HEK293T (cell line): Measurements from ENCODE around the gene SLC7A10.

ENCODE experiments used
- BHLHE40 ChIP-seq: fragments of 450-650 bp; IDR thresholded peaks from 2 replicates; pipeline ENCODE4 v1.6.1; 2016; ENCODE audit warnings: mild to moderate bottlenecking, moderate library complexity, borderline replicate concordance
- ELF4 ChIP-seq: fragments of 450-650 bp; IDR thresholded peaks from 2 replicates; pipeline ENCODE4 v1.6.1; 2017; ENCODE audit warnings: antibody characterized with exemption
- FOXK2 ChIP-seq: fragments of 450-650 bp; IDR thresholded peaks from 2 replicates; pipeline ENCODE4 v1.6.1; 2016; ENCODE audit warnings: mild to moderate bottlenecking
- FOXM1 ChIP-seq: fragments of 450-650 bp; IDR thresholded peaks from 2 replicates; pipeline ENCODE4 v1.6.1; 2017; ENCODE audit warnings: mild to moderate bottlenecking, borderline replicate concordance
- SUZ12 ChIP-seq: fragments of 450-650 bp; IDR thresholded peaks from 2 replicates; pipeline ENCODE4 v1.6.1; 2016; ENCODE audit warnings: mild to moderate bottlenecking
- ZNF384 ChIP-seq: fragments of 450-650 bp; IDR thresholded peaks from 2 replicates; pipeline ENCODE4 v1.6.1; 2016

- TF ChIP-seq FOXK2 (no peak), ELF4 (no peak), BHLHE40 (no peak), FOXM1 (no peak), SUZ12 (no peak), ZNF384 (no peak)
Measured at GRCh38 chr19:33268162-33268991, 42.7 kb upstream of the SLC7A10 start.
